CD4-positive, CD25-positive, alpha-beta regulatory T cell (primary cell): Measurements from ENCODE around the gene ALS2. TPM values are rescaled to one million over a fixed set of nuclear protein-coding genes. Genes with fewer than 3 reads are reported as not detected.
A peak's percentile ranks its signal among the peaks of the same experiment; 100 is the strongest.
"Not testable (repeated sequence)": the region's sequence is repeated elsewhere in the genome, so short reads cannot be mapped to it uniquely, and the experiment has no call there.

Source experiments
- ATAC-seq, 2 donors: fragments of 150-1000 bp; cut with Tn5 transposase; one replicate each; pipeline ENCODE4 v1.10.0; 2021; ENCODE audit warnings: low read depth in 2 of 2, moderate number of reproducible peaks in 2 of 2, moderate library complexity in 1 of 2
- DNase-seq, 3 donors: peaks; one replicate each; pipeline versions ENCODE4 v3.0.0 to v3.0.0-alpha.2; 2012 to 2022; ENCODE audit warnings: mixed read lengths in 1 of 3
- H3K27ac ChIP-seq: one replicate; pipeline ENCODE4 v1.7.0; 2013; ENCODE audit warnings: mild to moderate bottlenecking, low read length; ENCODE audit not compliant: insufficient read depth, poor library complexity, severe bottlenecking
- H3K27me3 ChIP-seq: one replicate; pipeline ENCODE4 v1.7.0; 2013; ENCODE audit warnings: low read length; ENCODE audit not compliant: control insufficient read depth, insufficient read depth
- H3K36me3 ChIP-seq: one replicate; pipeline ENCODE4 v1.7.0; 2013; ENCODE audit warnings: mild to moderate bottlenecking, low read length, moderate library complexity; ENCODE audit not compliant: control insufficient read depth, insufficient read depth
- H3K4me1 ChIP-seq: 2 replicates; pipeline ENCODE4 v1.7.0; 2013; ENCODE audit warnings: mild to moderate bottlenecking, low read length; ENCODE audit not compliant: insufficient read depth, control insufficient read depth, poor library complexity, severe bottlenecking
- H3K4me3 ChIP-seq: one replicate; pipeline ENCODE4 v1.7.0; 2013; ENCODE audit warnings: low read depth, mild to moderate bottlenecking, low read length, moderate library complexity
- H3K9me3 ChIP-seq, 2 experiments: 1 replicate in 1 of 2; 2 replicates in 1 of 2; pipeline ENCODE4 v1.7.0; 2013; ENCODE audit warnings: low read length in 2 of 2, mild to moderate bottlenecking in 1 of 2, moderate library complexity in 1 of 2; ENCODE audit not compliant: control insufficient read depth in 2 of 2
- H3K27ac Mint-ChIP-seq, 3 donors: one replicate each; pipeline ENCODE4 v1.8.0; 2020 to 2022; ENCODE audit warnings: mild to moderate bottlenecking in 3 of 3, mixed read lengths in 3 of 3, moderate library complexity in 2 of 3
- H3K27me3 Mint-ChIP-seq: one replicate; pipeline ENCODE4 v1.8.0; 2022; ENCODE audit warnings: mild to moderate bottlenecking, mixed read lengths
- H3K36me3 Mint-ChIP-seq: one replicate; pipeline ENCODE4 v1.8.0; 2020; ENCODE audit warnings: mixed read lengths
- H3K4me1 Mint-ChIP-seq, 4 donors: one replicate each; pipeline ENCODE4 v1.8.0; 2020 to 2022; ENCODE audit warnings: mixed read lengths in 4 of 4, mild to moderate bottlenecking in 1 of 4
- H3K4me3 Mint-ChIP-seq, 4 donors: one replicate each; pipeline ENCODE4 v1.8.0; 2020 to 2022; ENCODE audit warnings: mild to moderate bottlenecking in 4 of 4, mixed read lengths in 4 of 4, moderate library complexity in 3 of 4
- H3K9me3 Mint-ChIP-seq, 7 donors: one replicate each; pipeline ENCODE4 v1.8.0; 2020 to 2022; ENCODE audit warnings: mixed read lengths in 7 of 7, mild to moderate bottlenecking in 3 of 7, moderate library complexity in 2 of 7
- polyA plus RNA-seq, 4 donors: library from polyadenylated mRNA; unstranded; fragments of 300-500 nt; fragmentation: Illumina TruSeq; gene quantifications; one replicate each; pipeline ENCODE4 v1.2.3, GENCODE V29; 2021
- total RNA-seq: library from RNA; stranded (reverse); gene quantifications from one replicate; pipeline ENCODE4 v1.2.3, GENCODE V29; 2022

Gene ALS2
- total and polyA plus RNA-seq, 5 donors from 2014 or later: 3.4 to 9.9 (median 4.3) TPM

DNA sequence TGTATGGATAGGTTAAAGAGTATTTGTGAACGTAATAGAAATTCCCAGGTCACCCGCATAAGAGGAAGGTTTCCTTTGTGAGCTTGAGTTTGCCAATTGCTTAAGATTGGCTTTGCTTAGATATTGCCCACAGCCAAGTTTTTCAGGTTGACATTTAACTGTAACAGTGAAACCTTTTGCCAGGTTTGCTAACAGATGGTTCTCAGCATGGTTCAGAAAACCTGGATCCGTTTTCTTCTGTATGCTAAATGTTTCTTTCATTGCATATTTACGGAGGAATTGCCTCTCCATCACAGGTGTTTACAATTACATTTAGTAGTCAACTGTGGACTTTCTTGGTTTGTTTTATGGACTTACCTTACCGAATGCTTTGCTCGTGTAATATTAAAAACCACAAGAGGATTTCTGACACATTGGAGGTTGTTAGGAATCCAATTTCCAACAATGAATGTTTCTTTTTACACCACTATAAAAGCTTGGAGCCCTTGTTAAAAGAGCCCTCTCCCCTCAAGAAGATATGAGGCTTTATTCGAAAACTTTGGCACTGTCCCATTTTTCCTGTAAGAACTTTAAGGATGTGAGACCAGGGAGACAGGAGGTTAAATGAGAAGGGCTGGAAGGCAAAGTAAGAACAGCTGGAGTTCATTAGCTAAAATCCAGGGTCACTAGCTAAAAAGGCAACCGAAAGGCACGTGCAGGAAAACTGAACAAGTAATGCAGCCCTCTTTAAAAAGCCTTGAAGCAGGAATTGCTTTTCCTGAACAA lies 33.4 kb upstream of the ALS2 start:
- no peak overlapping the region for H3K4me3 Mint-ChIP-seq
- H3K9me3 ChIP-seq: no peaks in the 10 kb centered on the region
- peaks cover 9% of the 10 kb centered on the region for H3K27me3 Mint-ChIP-seq
- no peaks in the 10 kb centered on the region for H3K36me3 ChIP-seq
- no peaks in the 10 kb centered on the region for H3K9me3 Mint-ChIP-seq
- no peak overlapping the region for H3K27ac ChIP-seq
- no peak for DNase-seq
- no peaks in the 10 kb centered on the region for H3K4me1 ChIP-seq
- ATAC-seq: no peak
- no peaks in the 10 kb centered on the region for H3K36me3 Mint-ChIP-seq
- H3K4me3 ChIP-seq: no peak overlapping the region
- no peaks in the 10 kb centered on the region for H3K4me1 Mint-ChIP-seq
- H3K27me3 ChIP-seq: peaks cover 4% of the 10 kb centered on the region
- no peak overlapping the region for H3K27ac Mint-ChIP-seq

DNA sequence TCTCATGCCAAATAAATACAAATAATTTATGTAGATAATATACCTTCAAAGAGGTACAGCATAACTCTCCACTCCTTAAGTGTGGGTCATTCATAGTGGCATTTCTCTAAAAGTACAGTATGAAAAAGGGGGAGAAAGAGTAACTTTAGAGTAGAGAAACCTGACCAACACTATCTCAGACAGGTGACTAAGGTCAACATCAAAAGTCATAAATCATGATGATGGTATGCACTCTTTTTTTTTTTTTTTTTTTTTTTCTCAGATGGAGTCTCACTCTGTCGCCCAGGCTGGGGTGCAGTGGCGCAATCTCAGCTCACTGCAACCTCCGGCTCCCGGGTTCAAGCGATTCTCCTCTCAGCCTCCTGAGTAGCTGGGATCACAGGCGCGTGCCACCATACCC lies 29.9 kb upstream of the ALS2 start:
- not testable (repeated sequence) for H3K27ac ChIP-seq, H3K9me3 Mint-ChIP-seq, DNase-seq, H3K4me1 ChIP-seq, H3K27ac Mint-ChIP-seq, H3K27me3 ChIP-seq, H3K4me1 Mint-ChIP-seq, H3K4me3 Mint-ChIP-seq, ATAC-seq, H3K9me3 ChIP-seq, H3K4me3 ChIP-seq, H3K36me3 ChIP-seq, H3K36me3 Mint-ChIP-seq
- H3K27me3 Mint-ChIP-seq: peaks cover 28% of the 10 kb centered on the region

DNA sequence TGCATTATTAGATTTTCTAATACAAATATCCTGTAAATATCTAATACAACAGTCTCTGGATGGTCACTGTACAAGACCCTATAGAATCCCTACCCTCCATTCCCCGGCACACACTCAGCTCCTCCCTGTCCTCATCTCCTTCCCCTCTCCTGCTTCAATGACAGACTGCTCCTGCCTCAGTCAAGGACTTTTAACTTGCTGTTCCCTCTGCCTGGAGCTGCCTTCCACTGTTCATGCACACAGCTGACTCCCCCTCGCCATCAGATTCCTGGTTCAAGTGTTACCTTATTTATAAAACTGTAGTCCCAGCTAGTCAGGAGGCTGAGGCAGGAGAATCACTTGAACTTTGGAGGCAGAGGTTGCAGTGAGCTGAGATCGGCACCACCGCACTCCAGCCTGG lies 28.9 kb upstream of the ALS2 start:
- no peaks in the 10 kb centered on the region for H3K4me1 ChIP-seq
- Mint-ChIP-seq H3K4me3 (no peak overlapping the region), H3K27ac (no peak overlapping the region), H3K36me3 (no peaks in the 10 kb centered on the region), H3K4me1 (no peaks in the 10 kb centered on the region), H3K27me3 (peaks cover 30% of the 10 kb centered on the region), H3K9me3 (peaks cover 0 to 1% (median 0%) of the 10 kb centered on the region in 7 donors)
- no peak overlapping the region for H3K4me3 ChIP-seq
- no peaks in the 10 kb centered on the region for H3K36me3 ChIP-seq
- H3K27ac ChIP-seq: no peak overlapping the region
- DNase-seq: no peak
- no peaks in the 10 kb centered on the region for H3K9me3 ChIP-seq
- no peak for ATAC-seq
- H3K27me3 ChIP-seq: peaks cover 4% of the 10 kb centered on the region

DNA sequence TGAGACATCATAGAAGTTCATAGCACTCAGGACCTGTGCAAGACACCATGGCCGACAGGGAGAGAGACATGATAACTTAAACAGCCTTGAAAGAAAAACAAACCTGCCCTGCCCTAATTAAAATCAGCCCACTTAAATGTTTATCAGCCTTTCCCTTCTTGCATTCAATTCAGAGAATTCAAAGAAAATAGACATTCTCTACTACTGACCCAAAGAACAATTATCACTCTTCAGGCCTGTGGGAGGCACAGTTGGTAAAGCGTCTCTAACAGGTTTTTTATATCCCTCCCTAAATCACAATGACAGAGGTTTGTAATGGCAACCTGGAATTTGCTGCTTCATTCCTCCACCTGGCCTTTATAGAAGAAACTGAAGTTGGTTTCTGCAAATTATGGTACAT lies 27.3 kb upstream of the ALS2 start:
- Mint-ChIP-seq H3K4me3 (no peak overlapping the region), H3K9me3 (peaks cover 0 to 1% (median 0%) of the 10 kb centered on the region in 7 donors), H3K27me3 (peaks cover 29% of the 10 kb centered on the region), H3K4me1 (no peaks in the 10 kb centered on the region), H3K27ac (no peak overlapping the region), H3K36me3 (no peaks in the 10 kb centered on the region)
- Histone ChIP-seq H3K36me3 (no peaks in the 10 kb centered on the region), H3K9me3 (no peaks in the 10 kb centered on the region), H3K27ac (no peak overlapping the region), H3K4me1 (no peaks in the 10 kb centered on the region), H3K4me3 (no peak overlapping the region), H3K27me3 (peaks cover 5% of the 10 kb centered on the region)
- DNase-seq: no peak
- ATAC-seq: no peak

DNA sequence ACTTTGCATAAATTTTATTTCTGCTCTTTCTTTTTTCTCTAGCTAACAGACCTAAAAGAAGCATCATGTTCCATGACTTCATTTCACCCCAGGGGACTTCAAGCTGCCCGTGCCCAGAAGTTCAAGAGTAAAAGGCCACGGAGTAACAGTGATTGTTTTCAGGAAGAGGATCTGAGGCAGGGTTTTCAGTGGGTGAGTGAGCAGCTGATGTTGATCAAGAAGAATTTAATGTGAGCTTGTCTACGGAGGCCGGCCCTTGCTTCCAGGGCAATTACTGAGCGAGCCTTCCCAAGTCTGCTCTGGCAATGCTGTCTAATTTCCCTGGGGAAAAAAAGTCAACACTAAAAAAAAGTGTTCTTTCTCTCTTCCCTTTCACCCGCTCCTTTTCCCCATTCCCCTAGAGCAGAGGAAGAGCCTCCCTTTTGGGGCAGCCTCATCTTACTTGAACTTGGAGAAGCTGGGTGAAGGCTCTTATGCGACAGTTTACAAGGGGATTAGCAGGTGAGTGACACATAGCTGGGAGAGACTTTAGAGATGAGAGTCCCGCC lies 26.8 kb upstream of the ALS2 start:
- H3K4me3 Mint-ChIP-seq: no peak overlapping the region
- Histone ChIP-seq H3K36me3 (no peaks in the 10 kb centered on the region), H3K27me3 (peaks cover 6% of the 10 kb centered on the region), H3K4me3 (no peak overlapping the region), H3K9me3 (no peaks in the 10 kb centered on the region), H3K4me1 (no peaks in the 10 kb centered on the region), H3K27ac (no peak overlapping the region)
- peaks cover 0 to 1% (median 0%) of the 10 kb centered on the region in 7 donors for H3K9me3 Mint-ChIP-seq
- H3K36me3 Mint-ChIP-seq: no peaks in the 10 kb centered on the region
- ATAC-seq (no peak), DNase-seq (no peak)
- no peak overlapping the region for H3K27ac Mint-ChIP-seq
- no peaks in the 10 kb centered on the region for H3K4me1 Mint-ChIP-seq
- peaks cover 34% of the 10 kb centered on the region for H3K27me3 Mint-ChIP-seq

DNA sequence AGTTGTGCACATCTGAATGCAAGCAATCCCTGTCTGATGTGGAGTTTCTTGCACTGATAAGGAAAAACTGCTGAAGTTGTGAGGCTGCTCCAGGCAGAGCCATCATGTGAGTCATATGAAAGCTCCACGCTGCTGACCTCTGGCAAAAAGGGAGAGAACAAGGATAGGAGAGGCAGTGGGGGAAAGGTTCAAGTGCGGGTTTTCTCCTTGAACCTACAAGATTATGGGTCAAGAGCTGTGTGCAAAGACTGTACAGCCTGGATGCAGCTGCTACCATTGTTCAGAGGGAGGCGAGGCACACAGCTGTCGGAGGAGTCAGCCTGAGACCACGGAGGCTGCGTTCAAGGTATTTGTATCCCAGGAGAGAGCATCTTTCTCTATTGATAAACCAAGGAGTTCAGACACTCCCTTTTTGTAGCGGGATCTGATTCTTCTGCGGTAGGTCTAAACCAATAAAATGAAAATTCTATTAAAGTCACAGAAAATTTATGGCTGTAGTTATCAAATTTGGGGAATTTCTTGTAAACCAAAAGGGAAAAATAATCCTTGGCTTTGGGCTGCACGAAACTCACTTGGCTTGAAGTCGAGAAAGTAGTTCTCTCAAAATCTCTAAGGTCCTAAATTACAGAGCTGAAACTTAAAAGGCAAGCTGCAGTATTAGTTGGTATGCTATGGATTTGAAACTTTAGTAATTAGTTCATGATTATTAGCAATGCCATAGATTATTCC lies 25.9 kb upstream of the ALS2 start, which contains the start of gene CDK15:
CDK15 (plus strand) TSS at position 96 of the 729 bp plus-strand sequence; CDS start at position 224, 128 bp downstream.
- Histone ChIP-seq H3K27me3 (peaks cover 13% of the 10 kb centered on the region), H3K36me3 (no peaks in the 10 kb centered on the region), H3K4me3 (no peak within 1 kb of the TSS), H3K27ac (no peak within 1 kb of the TSS), H3K4me1 (no peaks in the 10 kb centered on the region), H3K9me3 (no peaks in the 10 kb centered on the region)
- Mint-ChIP-seq H3K9me3 (peaks cover 0 to 1% (median 0%) of the 10 kb centered on the region in 7 donors), H3K27me3 (peaks cover 40% of the 10 kb centered on the region), H3K4me3 (no peak within 1 kb of the TSS), H3K36me3 (no peaks in the 10 kb centered on the region), H3K4me1 (no peaks in the 10 kb centered on the region), H3K27ac (peak within 1 kb of the TSS in 1 of 3 donors; percentile 82)
- ATAC-seq (no peak), DNase-seq (no peak)

DNA sequence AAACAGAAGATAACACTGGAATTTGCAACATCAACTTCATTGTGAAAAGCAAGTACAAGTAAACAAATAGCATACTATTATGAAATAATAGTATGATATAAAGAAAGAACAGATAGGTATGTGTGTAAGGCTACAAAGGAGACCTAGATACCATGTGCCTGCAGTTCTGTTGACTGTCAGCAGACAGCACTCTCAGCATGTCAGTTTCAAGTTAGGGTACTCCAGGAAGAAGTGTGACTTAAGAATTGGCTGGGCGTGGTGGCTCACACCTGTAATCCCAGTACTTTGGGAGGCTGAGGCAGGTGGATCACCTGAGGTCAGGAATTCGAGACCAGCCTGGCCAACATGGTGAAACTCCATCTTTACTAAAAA lies 18.2 kb upstream of the ALS2 start:
- not testable (repeated sequence) for H3K27ac ChIP-seq, H3K4me3 Mint-ChIP-seq, H3K36me3 ChIP-seq, H3K27ac Mint-ChIP-seq, H3K4me3 ChIP-seq, ATAC-seq, H3K9me3 ChIP-seq, H3K4me1 Mint-ChIP-seq, H3K9me3 Mint-ChIP-seq, H3K4me1 ChIP-seq, H3K36me3 Mint-ChIP-seq
- peaks cover 40% of the 10 kb centered on the region for H3K27me3 Mint-ChIP-seq
- DNase-seq: peak in 1 of 3 donors; percentile 8
- H3K27me3 ChIP-seq: peaks cover 14% of the 10 kb centered on the region
